Parathyroid adenoma (tissue), 2 donors: ENCODE data around the gene YRDC.

ENCODE experiments used
- H2AFZ ChIP-seq: fragments of 300-600 bp; sonication (generic); one replicate; pipeline ENCODE4 v1.7.0; 2017; ENCODE audit warnings: antibody characterized with exemption, mild to moderate bottlenecking
- H3K27ac ChIP-seq: fragments of 300-600 bp; sonication (generic); one replicate; pipeline ENCODE4 v1.7.0; 2017
- H3K27me3 ChIP-seq: fragments of 300-600 bp; sonication (generic); one replicate; pipeline ENCODE4 v1.7.0; 2017; ENCODE audit warnings: low read length; ENCODE audit not compliant: control insufficient read depth, insufficient read depth
- H3K36me3 ChIP-seq: fragments of 300-600 bp; sonication (generic); one replicate; pipeline ENCODE4 v1.7.0; 2017; ENCODE audit warnings: low read length; ENCODE audit not compliant: control insufficient read depth, insufficient read depth
- H3K4me1 ChIP-seq: fragments of 300-600 bp; sonication (generic); one replicate; pipeline ENCODE4 v1.7.0; 2017; ENCODE audit warnings: control low read depth
- H3K4me2 ChIP-seq: fragments of 300-600 bp; sonication (generic); one replicate; pipeline ENCODE4 v1.7.0; 2017; ENCODE audit warnings: low read length
- H3K4me3 ChIP-seq: fragments of 300-600 bp; sonication (generic); one replicate; pipeline ENCODE4 v1.7.0; 2017; ENCODE audit warnings: low read depth, low read length
- H3K79me2 ChIP-seq: fragments of 300-600 bp; sonication (generic); one replicate; pipeline ENCODE4 v1.7.0; 2017; ENCODE audit warnings: control low read depth
- H3K9ac ChIP-seq: fragments of 300-600 bp; sonication (generic); one replicate; pipeline ENCODE4 v1.7.0; 2017; ENCODE audit warnings: mild to moderate bottlenecking
- H3K9me3 ChIP-seq: fragments of 300-600 bp; sonication (generic); one replicate; pipeline ENCODE4 v1.7.0; 2017; ENCODE audit warnings: low read length; ENCODE audit not compliant: control insufficient read depth
- CTCF ChIP-seq: fragments of 300-600 bp; sonication (generic); IDR thresholded peaks from one replicate; pipeline ENCODE4 v1.7.0; 2017; ENCODE audit warnings: antibody characterized with exemption, mild to moderate bottlenecking
- donor health status: primary hyperparathyroidism.

The YRDC gene

GRCh38 chr1:37851262-37851661 is 43.3 kb upstream of the YRDC start:
- H3K4me1 ChIP-seq: peaks cover 6% of the 10 kb centered on the region
- TF ChIP-seq CTCF: no peak
- H3K4me2 ChIP-seq: peak overlapping the region; percentile 50
- no peaks in the 10 kb centered on the region for H3K9me3 ChIP-seq
- H3K79me2 ChIP-seq: peaks cover 15% of the 10 kb centered on the region
- H3K9ac ChIP-seq: no peak overlapping the region
- peak overlapping the region; percentile 36 for H3K27ac ChIP-seq
- H3K27me3 ChIP-seq: no peaks in the 10 kb centered on the region
- peak overlapping the region; percentile 27 for H3K4me3 ChIP-seq
- no peaks in the 10 kb centered on the region for H3K36me3 ChIP-seq
- H2AFZ ChIP-seq: no peak overlapping the region

- no peaks in the 10 kb centered on the region for H3K36me3 ChIP-seq
- no peaks in the 10 kb centered on the region for H3K9me3 ChIP-seq
- no peak overlapping the region for H3K9ac ChIP-seq
- H3K4me3 ChIP-seq: peak overlapping the region; percentile 27
- TF ChIP-seq CTCF: no peak
- H3K27ac ChIP-seq: peak overlapping the region; percentile 40
- H3K4me2 ChIP-seq: peak overlapping the region; percentile 51
- peaks cover 6% of the 10 kb centered on the region for H3K4me1 ChIP-seq
- H3K79me2 ChIP-seq: peaks cover 15% of the 10 kb centered on the region
- no peak overlapping the region for H2AFZ ChIP-seq
- no peaks in the 10 kb centered on the region for H3K27me3 ChIP-seq
Measured at GRCh38 chr1:37850352-37850955, 42.4 kb upstream of the YRDC start.

GRCh38 chr1:37849480-37849879 is 41.5 kb upstream of the YRDC start:
- H2AFZ ChIP-seq: no peak overlapping the region
- no peak overlapping the region for H3K4me2 ChIP-seq
- no peaks in the 10 kb centered on the region for H3K36me3 ChIP-seq
- no peak for TF ChIP-seq CTCF
- H3K9me3 ChIP-seq: no peaks in the 10 kb centered on the region
- H3K27me3 ChIP-seq: no peaks in the 10 kb centered on the region
- H3K4me1 ChIP-seq: peaks cover 6% of the 10 kb centered on the region
- H3K27ac ChIP-seq: no peak overlapping the region
- H3K79me2 ChIP-seq: peaks cover 17% of the 10 kb centered on the region
- no peak overlapping the region for H3K4me3 ChIP-seq
- no peak overlapping the region for H3K9ac ChIP-seq

GRCh38 chr1:37846647-37847339 is 38.8 kb upstream of the YRDC start:
- no peak overlapping the region for H3K4me2 ChIP-seq
- H3K4me3 ChIP-seq: no peak overlapping the region
- peaks cover 17% of the 10 kb centered on the region for H3K79me2 ChIP-seq
- no peak overlapping the region for H3K27ac ChIP-seq
- no peaks in the 10 kb centered on the region for H3K27me3 ChIP-seq
- H3K4me1 ChIP-seq: peaks cover 3% of the 10 kb centered on the region
- H2AFZ ChIP-seq: no peak overlapping the region
- no peak for TF ChIP-seq CTCF
- H3K9ac ChIP-seq: no peak overlapping the region
- H3K36me3 ChIP-seq: no peaks in the 10 kb centered on the region
- H3K9me3 ChIP-seq: no peaks in the 10 kb centered on the region

GRCh38 chr1:37845786-37846185 is 37.8 kb upstream of the YRDC start:
- no peak overlapping the region for H3K27ac ChIP-seq
- H3K4me1 ChIP-seq: no peaks in the 10 kb centered on the region
- H3K27me3 ChIP-seq: no peaks in the 10 kb centered on the region
- H3K9me3 ChIP-seq: no peaks in the 10 kb centered on the region
- H2AFZ ChIP-seq: no peak overlapping the region
- TF ChIP-seq CTCF: no peak
- no peak overlapping the region for H3K4me2 ChIP-seq
- H3K9ac ChIP-seq: no peak overlapping the region
- H3K79me2 ChIP-seq: peaks cover 17% of the 10 kb centered on the region
- H3K36me3 ChIP-seq: no peaks in the 10 kb centered on the region
- no peak overlapping the region for H3K4me3 ChIP-seq
